ENCODE results near the gene PLEKHA7. TPM values are rescaled to one million over a fixed set of nuclear protein-coding genes. Genes with fewer than 3 reads are reported as not detected.

Gene PLEKHA7
- total and polyA plus RNA-seq, 2 of the 4 experiments (the other 2 are of a cell fraction): 0.12 TPM; not detected in 1

- DNase-seq (no peak), ATAC-seq (ENCODE audit: low read depth) (no peak)
- H3K4me3 ChIP-seq (ENCODE audit: insufficient read depth, low read depth, low read length): no peak overlapping the region
- H4K8ac ChIP-seq (ENCODE audit: low read depth in 2 of 2, low read length in 2 of 2): no peak overlapping the region
- H2BK15ac ChIP-seq (ENCODE audit: low read depth, low read length): no peak overlapping the region
- dilution Hi-C loops (cut with HindIII; ENCODE audit: low sequenced_read_pairs, unreplicated experiment): no loop called here
- no peak overlapping the region for H2BK5ac ChIP-seq (ENCODE audit: low read depth, low read length, poor library complexity, severe bottlenecking)
- ChIA-PET CTCF (no interaction called here), POLR2A (ENCODE audit: unreplicated experiment) (no interaction called here)
- no peak overlapping the region for H3K18ac ChIP-seq (ENCODE audit: low read depth, low read length)
- TF ChIP-seq FOS (IDR thresholded peaks at IDR 0.05; ENCODE audit: low read depth, low read length): no peak
- no peak for TF ChIP-seq RAD21 (IDR thresholded peaks at IDR 0.05; ENCODE audit: low read length)
- no peak for TF ChIP-seq SMC3 (IDR thresholded peaks at IDR 0.05; ENCODE audit: low read depth, low read length)
- no peak for TF ChIP-seq MAZ (IDR thresholded peaks at IDR 0.05; ENCODE audit: borderline replicate concordance, low read depth, low read length)
- TF ChIP-seq BHLHE40 (IDR thresholded peaks at IDR 0.05; ENCODE audit: low read depth, low read length): no peak
- no peak overlapping the region for H2AK9ac ChIP-seq (replicated peaks; ENCODE audit: low read depth, low read length, poor library complexity)
- H3K9me3 ChIP-seq (ENCODE audit: control insufficient read depth, insufficient read depth, low read length): no peaks in the 10 kb centered on the region
- H3K56ac ChIP-seq (ENCODE audit: extremely low read depth, insufficient read depth, low read length): no peak overlapping the region
- no peak overlapping the region for H2BK120ac ChIP-seq (ENCODE audit: low read depth, low read length)
- intact Hi-C loops (cut with micrococcal nuclease): no loop called here
- H3K9me1 ChIP-seq (ENCODE audit: insufficient read depth, low read length): peaks cover 2% of the 10 kb centered on the region
- in situ Hi-C loops (cut with MboI; ENCODE audit: low sequenced_read_pairs): no loop called here
- no peaks in the 10 kb centered on the region for H3K79me1 ChIP-seq (ENCODE audit: low read depth in 1 of 2, low read length in 2 of 2)
- H4K20me1 ChIP-seq (ENCODE audit: insufficient read depth, low read length): no peaks in the 10 kb centered on the region
- H3K23ac ChIP-seq (ENCODE audit: low read depth, low read length): no peak overlapping the region
- H3K9ac ChIP-seq (ENCODE audit: low read depth, low read length): no peak overlapping the region
- no peak overlapping the region for H2BK20ac ChIP-seq (ENCODE audit: low read depth, low read length)
- no peak overlapping the region for H2AFZ ChIP-seq (replicated peaks; ENCODE audit: low read length, poor library complexity)
- H4K91ac ChIP-seq (ENCODE audit: insufficient read depth, low read depth, low read length): no peak overlapping the region
- H3K4ac ChIP-seq (ENCODE audit: low read depth, low read length): no peak overlapping the region
- H3K36me3 ChIP-seq (ENCODE audit: control insufficient read depth, insufficient read depth, low read length): no peaks in the 10 kb centered on the region
- WGBS, 2 experiments (ENCODE audit: extremely low coverage in 2 of 2, insufficient read length in 1 of 2): no CpG with 5 or more reads among the region's 4 CpGs
- no peak overlapping the region for H2AK5ac ChIP-seq (ENCODE audit: low read depth, low read length)
- H3K4me1 ChIP-seq (ENCODE audit: control insufficient read depth, insufficient read depth, low read length): peaks cover 2% of the 10 kb centered on the region
- H4K5ac ChIP-seq (ENCODE audit: low read depth, low read length): no peak overlapping the region
- no peak overlapping the region for H3K14ac ChIP-seq (replicated peaks; ENCODE audit: low read depth, low read length)
- H3K27ac ChIP-seq (ENCODE audit: insufficient read depth, low read length): no peak overlapping the region
- H3K27me3 ChIP-seq (ENCODE audit: control insufficient read depth, insufficient read depth, low read length): peaks cover 3% of the 10 kb centered on the region
- no TSS peak for BruUV-seq (replicated peaks)
- no peak overlapping the region for H3K4me2 ChIP-seq (ENCODE audit: low read depth, low read length)
Measured at GRCh38 chr11:16796311-16796710, 217.9 kb downstream of the PLEKHA7 start.
